ENCODE measurements around the gene ENPP3.

DNA sequence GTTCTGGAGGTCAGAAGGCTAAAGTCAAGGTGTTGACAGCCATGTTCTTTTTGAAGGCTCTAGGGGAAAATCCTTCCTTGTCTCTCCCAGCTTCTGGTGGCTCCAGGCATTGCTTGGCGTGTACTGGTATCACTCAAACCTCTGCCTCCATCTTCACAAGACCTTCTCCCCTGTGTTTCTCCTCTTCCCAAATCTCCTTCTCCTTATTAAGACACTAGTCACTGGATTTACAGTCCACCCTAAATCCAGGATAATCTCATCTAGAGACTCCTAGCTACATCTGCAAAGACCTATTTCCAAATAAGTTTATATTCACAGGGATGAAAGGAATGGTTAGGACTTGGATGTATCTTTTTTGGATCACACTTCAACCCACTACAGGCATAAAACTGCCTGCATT lies 99.7 kb downstream of the ENPP3 start:
- TF ChIP-seq ZNF274 (IDR thresholded peaks at IDR 0.05; ENCODE audit: low read depth, low read length) (no peak), YY1 (IDR thresholded peaks at IDR 0.05; ENCODE audit: insufficient read depth, insufficient read length) (no peak)
